Right ventricle myocardium inferior (tissue), 1 donor: ENCODE measurements around the gene SGMS1. TPM values are rescaled to one million over a fixed set of nuclear protein-coding genes. Genes with fewer than 3 reads are reported as not detected.
"Not testable (repeated sequence)": the region's sequence is repeated elsewhere in the genome, so short reads cannot be mapped to it uniquely, and the experiment has no call there.

ENCODE experiments used
- ATAC-seq: fragments of 200-7000 bp; cut with Tn5 transposase; one replicate; pipeline ENCODE4 v1.9.1; 2020; ENCODE audit warnings: mild to moderate bottlenecking, moderate library complexity
- DNase-seq: peaks from one replicate; pipeline ENCODE4 v3.0.0; 2021; ENCODE audit errors: missing footprints
- intact Hi-C: fragments of 100-400 bp; cut with DNase I; formaldehyde crosslinking; loops from one replicate; pipeline ENCODE4 v1.11.0; 2022
- total RNA-seq: library from RNA; stranded (reverse); fragmentation: NEBNext Ultra II Directional; extraction: Animal tissue kit (Norgen Biotek cat#: 25700); gene quantifications from one replicate; pipeline ENCODE4 v1.2.1, GENCODE V29; 2021
- donor health status: DM: no; HTN: yes; CAD: no; lungs with severe emphysema.

Gene SGMS1
- total RNA-seq, 1 donor from 2014 or later: 23.1 TPM

DNA sequence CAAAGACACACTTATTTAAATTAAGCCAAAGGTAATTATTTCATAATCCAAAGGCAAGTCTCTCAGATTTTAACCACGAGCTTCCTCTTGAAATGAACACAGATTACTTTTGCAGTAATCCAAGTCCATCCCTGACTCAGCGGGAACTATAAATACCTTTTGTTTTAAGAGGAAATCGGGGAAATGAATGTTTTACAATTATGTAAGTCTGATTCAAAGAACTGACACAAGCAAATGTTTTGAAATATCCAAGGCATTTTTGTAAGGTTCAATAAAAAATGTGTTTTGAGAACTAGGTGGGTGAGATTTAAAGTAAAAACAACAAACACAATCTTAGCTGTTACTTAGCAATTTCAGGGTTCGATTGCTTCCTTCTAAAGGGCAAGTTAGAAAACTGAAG is 192.6 kb downstream of the SGMS1 start:
- intact Hi-C loops: no loop called here
- no peak for ATAC-seq
- no peak for DNase-seq

DNA sequence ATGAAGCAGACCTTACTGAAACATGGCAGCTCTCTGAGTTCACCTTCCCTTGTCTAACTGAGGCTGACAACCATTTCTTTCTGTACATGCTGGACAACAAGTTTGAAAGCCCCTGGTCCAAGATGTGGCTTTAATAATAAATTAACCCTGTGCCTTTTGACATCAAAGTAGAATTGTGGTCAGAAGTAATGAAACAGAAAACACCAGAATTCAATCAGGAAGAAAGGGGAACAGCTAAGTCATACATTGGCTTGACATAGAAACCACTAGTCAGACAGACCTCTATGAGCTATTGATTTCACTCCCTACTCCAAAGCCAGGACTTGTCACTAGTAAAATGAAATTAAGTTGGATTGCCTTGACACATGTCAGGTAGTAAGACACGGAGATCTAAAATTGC is 197.3 kb downstream of the SGMS1 start:
- DNase-seq (no peak), ATAC-seq (no peak)
- intact Hi-C loops: no loop called here

DNA sequence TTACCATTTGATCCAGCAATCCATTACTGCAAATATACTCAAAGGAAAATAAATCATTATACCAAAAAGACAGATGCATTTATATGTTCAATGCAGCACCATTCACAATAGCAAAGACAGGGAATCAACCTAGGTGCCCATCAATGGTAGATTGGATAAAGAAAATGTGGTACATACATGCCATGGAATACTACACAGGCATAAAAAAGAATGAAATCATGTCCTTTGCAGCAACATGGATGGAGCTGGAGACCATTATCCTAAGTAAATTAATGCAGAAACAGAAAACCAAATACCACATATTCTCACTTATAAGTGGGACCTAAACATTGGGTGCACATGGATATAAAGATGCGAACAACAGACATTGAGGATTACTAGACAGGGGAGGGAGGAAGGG is 198.5 kb downstream of the SGMS1 start:
- ATAC-seq, DNase-seq, intact Hi-C loops: not testable (repeated sequence)

DNA sequence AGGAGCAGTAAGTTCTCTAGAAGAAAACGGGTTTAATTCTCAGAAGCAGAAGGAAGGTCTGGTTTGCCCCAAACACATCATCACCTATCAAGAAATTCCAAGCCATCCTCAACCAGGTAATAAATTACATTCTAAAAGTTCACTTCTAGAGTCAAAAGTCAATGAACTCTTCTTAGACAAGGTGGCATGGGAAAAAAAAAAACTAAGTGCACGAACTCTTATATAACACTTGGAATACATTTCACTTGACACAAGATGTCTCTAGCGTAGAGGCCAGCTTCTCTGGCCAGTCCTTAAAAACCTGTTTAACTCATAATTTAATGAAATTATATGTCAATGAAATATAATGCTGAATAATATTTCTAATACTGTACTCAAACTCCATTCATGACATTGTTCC is 200.3 kb downstream of the SGMS1 start:
- ATAC-seq (no peak), DNase-seq (no peak)
- intact Hi-C loops: no loop called here

DNA sequence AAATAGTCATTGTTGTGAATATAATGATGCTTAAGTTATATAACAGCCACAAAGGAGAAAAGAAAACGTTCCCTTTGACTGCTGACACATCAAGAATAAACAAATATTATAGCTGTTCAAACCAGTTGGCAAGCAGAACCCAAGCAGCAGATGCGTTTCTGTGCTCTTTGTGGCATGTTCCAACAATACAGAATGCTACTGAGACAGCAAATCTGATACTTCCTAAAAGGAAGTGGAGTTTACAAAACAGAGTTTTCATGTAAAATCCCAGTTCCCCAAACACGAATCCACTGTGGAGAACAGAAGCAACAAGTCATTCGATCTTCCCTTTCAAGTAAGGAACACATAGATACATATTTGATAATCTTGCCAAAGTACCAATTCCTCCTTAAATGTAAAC is 201.5 kb downstream of the SGMS1 start:
- intact Hi-C loops: no loop called here
- DNase-seq: no peak
- ATAC-seq: no peak

DNA sequence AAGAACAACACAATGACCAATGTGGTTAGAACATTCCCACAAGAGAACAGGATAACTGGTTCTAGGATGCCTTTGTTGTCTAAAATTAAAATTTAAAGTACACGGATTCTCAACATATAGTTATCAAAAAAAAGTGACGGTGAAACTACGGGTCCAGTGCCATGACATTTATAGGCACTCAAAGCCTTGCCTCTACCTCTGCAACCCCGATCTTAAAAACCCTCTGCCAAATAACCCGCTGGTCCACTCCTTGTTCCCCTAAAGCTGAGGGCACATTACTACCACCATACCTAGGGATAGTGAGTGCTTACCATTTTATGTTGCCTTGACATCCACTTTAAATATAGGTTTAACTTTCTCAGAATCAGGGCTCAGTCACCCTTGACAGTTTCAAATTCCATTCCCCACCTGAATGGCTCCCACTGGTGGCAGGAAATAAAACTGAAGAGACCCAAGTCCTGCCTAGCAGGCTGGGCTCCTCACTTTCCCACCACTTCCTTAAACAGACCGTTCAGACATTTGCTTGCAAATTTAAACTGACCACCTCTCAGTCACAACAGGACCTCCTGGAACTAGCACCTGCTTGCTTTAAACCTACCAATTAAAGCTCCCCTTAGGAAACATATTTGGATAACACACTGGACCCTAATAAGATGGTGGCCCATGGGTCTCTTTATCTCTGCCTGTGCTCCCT is 202.6 kb downstream of the SGMS1 start:
- intact Hi-C loops: no loop called here
- DNase-seq: no peak
- peak; percentile 32 for ATAC-seq

DNA sequence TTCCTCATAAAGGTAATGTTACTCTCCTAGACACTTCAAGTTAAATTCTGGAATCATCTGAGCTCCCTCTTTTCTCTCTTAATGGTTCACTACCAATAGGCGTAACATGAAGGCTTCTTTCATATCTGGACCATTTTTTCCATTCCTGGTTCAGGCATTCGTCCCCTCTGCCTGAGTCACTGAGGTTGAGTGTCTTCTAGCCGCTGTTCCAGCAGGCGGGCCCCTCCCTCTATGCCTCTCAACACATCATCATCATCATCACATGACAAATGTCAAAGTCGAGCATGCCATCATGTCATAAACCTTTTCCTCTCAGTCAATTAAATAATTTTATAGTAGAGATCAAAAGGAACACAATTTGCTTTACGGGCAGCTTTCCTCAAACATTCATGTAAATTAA is 203.6 kb downstream of the SGMS1 start:
- DNase-seq: no peak
- ATAC-seq: no peak
- intact Hi-C loops: no loop called here

DNA sequence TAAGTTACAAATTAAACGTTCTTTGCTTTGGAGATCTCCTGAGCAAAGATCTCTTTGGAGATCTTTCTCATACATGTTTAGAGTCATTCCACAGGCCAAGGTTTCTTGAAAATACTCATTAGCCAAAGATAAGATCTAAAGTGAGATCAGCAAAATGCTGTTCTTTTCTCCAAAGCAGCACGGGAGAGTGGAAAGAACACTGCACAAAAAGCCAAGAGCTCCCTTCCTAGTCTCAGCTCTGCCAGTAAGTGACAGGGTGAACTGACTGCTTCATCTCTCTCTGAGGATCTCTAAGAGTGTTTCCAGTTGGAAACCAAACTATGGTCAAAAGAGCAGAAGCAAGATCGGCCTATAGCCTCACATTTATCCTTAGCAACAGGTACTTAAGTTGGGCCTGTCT is 204.0 kb downstream of the SGMS1 start:
- DNase-seq (no peak), ATAC-seq (no peak)
- intact Hi-C loops: loop anchor here (2.0 to 10.0 kb wide), 3 partner anchors 47 to 205 kb away; no protein-coding TSS in a partner anchor

DNA sequence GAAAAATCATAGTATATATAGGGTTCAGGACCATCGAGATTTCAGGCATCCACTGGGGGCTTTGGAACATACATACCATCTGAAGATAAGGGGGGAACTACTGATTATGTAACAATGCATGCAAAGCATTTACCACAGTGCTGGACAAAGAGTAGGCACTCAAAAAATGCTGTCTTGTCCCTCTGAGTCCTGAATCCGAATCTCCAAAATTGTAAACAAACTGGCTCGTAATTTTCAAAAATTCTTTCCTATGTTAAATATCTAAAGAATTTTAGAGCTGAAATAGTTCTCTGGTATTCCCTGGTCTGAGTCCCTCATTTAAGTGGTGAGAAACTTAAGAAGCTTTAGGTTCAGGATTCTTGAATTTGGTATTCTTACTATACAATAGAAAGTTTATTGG is 204.7 kb downstream of the SGMS1 start:
- no peak for DNase-seq
- intact Hi-C loops: loop anchor here (2.0 to 10.0 kb wide), 3 partner anchors 47 to 206 kb away; no protein-coding TSS in a partner anchor
- ATAC-seq: no peak

DNA sequence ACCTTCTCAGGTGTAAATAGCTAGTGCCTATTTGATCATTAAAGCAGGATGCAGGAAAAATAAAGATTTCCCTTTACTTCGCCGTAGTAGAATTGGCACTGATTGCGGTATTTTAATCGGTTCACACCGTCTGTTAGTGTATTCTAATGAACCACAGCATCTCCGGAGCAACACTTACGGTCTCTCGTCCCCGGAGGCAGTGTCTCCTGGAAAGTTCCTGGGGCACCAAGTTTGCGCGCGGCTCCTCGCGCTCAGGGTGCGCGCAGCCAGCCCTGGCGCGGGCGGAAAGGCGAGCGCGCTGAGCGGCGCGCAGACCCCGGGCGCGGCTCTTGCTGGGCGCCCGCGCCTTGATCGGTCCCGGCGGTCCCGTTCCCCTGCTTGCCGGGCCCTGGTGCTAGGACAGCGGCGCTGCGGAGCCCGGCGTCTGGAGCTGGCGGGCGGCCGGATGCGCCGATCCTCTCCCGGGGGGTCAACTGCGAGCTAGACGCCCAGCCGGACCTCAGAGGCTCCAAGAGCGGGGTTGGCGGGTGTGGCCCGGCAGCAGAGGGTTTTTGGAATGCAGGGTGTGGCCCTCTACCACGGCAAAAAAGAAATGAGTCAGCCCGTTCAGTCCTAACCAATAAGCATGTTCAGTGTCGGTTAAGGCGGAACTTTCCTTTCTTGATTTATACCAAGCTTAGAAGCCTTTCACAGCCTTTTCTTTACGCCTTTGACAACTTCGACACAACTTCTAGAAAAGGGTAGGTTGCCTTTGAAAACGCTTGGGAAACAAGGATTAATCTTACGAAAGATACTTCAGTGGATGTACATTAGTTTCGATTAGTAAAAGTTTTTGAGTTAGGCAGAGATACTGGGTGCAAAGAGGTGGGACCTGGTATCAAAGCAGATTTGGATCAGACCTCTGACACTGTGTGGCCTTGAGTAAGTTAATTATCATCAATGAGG is 205.6 kb downstream of the SGMS1 start:
- peak; percentile 88 for DNase-seq
- ATAC-seq: peak; percentile 92
- intact Hi-C loops: loop anchor here (2.0 to 10.0 kb wide), 3 partner anchors 46 to 207 kb away; no protein-coding TSS in a partner anchor

DNA sequence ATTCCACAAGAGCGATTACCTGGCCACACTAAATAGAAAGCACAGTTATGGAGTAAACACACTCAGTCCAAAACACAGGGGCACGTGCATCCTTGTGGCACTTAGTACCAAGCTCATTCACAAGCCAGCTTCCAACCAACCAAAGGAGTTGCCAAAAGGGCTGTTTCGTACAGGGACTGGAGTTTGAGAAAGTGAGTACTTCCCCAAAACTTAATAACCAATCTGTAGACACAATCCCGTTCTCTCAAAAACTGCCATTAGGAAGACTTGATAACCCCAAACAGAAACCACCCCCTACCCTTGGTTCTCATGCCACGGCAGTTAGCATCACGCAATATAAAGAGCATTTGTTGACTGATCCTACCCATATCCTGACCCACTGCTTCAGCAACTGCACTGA is 206.3 kb downstream of the SGMS1 start:
- ATAC-seq: no peak
- intact Hi-C loops: loop anchor here (5.0 to 10.0 kb wide), 2 partner anchors 45 to 93 kb away; no protein-coding TSS in a partner anchor
- peak; percentile 43 for DNase-seq

DNA sequence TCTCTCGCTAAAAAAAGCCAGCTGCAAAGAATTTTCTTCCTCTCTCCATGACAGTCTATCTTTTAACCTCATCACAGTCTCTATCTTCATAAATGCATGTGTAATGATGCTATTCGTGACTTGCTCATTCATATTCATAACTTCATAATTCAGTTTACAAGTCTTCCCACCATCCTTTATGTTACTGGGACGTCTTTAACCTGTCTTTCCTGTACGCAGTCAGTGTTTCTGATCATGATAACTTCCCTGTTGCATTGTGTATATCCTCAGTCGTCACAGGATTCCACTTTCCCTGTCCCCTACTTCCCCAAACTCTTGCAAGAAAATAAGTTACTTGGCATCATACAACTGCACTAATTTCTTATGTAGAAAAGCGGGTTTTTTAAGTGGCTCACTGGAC is 206.9 kb downstream of the SGMS1 start:
- no peak for ATAC-seq
- intact Hi-C loops: loop anchor here (5.0 to 10.0 kb wide), 2 partner anchors 45 to 92 kb away; no protein-coding TSS in a partner anchor
- no peak for DNase-seq

DNA sequence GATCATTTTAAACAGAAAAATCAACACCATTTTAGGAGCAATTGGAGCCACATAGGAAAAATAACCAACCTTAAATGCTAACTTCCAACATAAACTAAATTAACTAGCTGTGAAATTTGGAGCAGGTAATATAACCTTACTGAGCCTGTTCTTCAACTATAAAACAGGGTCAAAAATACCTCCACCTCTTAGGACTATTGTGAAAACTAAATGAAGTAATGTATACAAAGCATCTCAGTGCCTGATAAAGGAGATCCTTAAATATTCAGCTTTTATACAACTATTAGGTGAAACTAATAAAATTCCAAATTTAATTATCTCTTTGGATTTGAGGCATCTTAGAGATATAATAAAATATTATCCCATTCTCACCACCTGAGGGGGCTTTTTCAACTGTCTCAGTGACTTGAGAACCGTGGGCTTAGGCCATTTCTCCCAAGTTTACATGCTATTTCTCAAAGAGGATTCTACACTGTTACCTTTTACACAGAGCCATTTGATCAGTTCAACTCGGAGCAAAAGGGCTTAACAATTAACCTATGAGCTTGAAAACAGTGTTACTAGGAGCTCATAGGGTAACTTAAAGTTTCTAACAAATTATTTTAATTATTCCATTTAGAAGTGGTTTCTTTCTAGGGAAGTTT is 207.5 kb downstream of the SGMS1 start:
- no peak for ATAC-seq
- intact Hi-C loops: loop anchor here (5.0 to 10.0 kb wide), 2 partner anchors 44 to 92 kb away; no protein-coding TSS in a partner anchor
- DNase-seq: no peak

DNA sequence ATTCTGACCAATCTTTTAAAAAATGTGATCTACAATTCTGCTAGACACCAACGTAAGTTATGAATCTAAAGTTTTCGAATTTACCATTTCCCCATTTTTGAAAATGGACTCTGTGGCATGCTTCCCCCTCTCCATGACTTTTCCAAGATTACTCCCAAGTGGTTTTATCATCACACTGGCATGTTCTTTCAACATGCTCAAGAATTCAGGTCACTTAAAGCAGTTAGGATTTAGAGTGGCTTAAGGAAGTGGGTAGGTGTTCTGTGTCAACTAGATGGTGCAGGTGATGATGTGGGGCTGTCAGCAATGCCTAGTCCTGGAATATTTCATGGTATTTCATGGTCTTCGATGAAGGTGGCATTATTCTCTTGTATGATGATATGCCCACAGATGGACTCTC is 208.5 kb downstream of the SGMS1 start:
- DNase-seq: no peak
- intact Hi-C loops: loop anchor here (5.0 to 10.0 kb wide), 2 partner anchors 43 to 90 kb away; no protein-coding TSS in a partner anchor
- ATAC-seq: no peak

DNA sequence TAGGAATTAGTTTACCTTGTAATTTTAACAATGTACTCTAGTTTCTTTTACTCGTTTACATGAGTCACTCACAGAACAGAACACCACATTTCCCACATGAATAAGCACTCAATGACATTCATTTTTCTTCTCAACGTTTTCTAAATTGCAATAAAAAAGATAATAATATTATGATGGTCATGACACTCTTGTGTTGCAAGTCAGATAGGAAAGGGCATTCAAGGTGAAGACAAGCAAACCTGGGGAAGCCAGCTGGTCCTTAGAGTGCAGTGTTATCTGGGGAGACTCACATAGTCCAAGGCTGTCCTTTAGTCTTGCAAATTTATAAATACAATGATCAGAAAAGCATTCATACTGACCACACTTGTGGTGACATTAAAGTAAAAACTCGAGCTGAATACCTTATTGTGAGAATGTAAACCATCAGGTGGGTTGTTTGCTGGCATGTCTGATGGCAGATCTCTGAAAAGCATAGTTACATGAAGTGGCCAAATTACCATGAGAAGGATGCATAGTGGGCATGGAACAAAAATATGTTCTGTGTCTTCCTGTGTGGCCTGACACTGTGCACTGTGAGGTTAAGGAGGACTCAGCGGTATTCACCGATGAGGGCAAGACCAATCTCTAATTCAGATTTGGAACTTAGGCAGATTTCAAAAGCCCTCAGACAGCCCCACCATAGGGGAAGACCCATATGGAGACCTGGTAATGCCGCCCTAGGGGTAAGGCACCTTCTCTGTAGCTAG is 213.5 kb downstream of the SGMS1 start:
- intact Hi-C loops: loop anchor here (10.0 kb wide), 1 partner anchor 85 kb away; no protein-coding TSS in a partner anchor
- ATAC-seq (no peak), DNase-seq (no peak)

DNA sequence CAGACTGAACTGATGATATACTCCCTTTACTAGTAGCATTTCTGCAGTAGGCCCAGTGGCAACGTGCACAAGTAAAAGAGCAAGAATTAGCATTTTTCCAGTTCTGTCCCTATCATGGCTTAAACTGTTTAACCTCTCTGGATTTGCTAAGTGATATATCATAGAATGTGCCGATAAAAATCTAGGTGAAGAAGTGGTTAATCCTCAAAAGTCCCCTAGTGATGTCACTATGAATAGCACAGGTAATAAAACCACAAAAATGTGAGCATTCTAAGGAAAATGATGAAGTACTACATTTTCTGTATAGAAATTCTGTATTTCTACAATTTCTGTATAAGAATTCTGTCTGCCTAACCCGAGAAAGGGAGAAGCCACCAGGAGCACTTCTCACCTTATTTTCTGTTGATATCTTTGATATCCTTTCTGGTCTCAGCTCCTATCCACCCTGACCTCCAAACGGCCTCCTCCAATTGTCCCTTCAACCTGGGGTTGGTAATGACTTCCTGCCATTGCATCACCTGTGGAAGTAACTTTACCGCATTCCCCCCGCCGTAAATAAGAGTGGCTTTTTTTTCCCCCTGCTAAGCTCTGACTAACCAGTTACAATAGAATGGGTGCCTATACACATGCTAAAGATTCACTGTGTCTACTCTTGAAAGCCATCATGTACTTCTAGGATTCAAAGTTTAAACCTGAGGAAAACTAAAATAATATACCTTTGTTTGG is 216.5 kb downstream of the SGMS1 start:
- intact Hi-C loops: no loop called here
- ATAC-seq: no peak

DNA sequence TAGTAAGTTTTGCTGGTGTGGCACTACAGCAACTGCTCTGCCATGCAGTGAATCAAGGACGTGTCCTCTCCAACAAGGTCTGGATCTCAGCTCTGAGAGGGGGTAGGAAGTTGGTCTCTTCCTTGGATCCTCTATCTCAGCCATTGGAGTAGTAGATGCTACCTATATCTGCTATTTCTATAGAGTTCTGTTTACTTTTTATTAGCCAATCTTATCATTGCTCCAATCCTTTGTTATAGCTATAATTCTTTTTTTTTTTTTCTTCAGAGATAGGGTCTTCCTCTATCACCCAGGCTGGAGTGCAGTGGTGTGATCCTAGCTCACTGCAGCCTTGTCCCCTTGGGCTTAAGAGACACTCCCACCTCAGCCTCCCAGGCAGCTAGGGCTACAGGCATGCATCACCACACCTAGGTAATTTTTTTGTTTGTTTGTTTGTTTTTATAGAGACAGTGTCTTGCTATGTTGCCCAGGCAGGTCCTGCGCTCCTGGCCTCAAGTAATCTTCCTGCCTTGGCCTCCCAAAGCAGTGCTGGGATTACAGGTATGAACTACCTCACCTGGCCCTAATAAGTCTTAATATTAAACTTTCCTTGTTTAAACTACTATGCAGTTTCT is 217.2 kb downstream of the SGMS1 start:
- intact Hi-C loops: no loop called here
- ATAC-seq: no peak
- DNase-seq: no peak

More for the DNA sequence above, 216.5 kb downstream of the SGMS1 start:
- DNase-seq: no peak
